Left renal pelvis (tissue), 4 donors: ENCODE results near the gene SLC27A2. TPM values are rescaled to one million over a fixed set of nuclear protein-coding genes. Genes with fewer than 3 reads are reported as not detected.
"Not testable (repeated sequence)": the region's sequence is repeated elsewhere in the genome, so short reads cannot be mapped to it uniquely, and the experiment has no call there.

ENCODE experiments used
- DNase-seq, 4 donors: peaks; one replicate each; pipeline ENCODE4 v3.0.0-alpha.2; 2013; ENCODE audit warnings: low read depth in 4 of 4, low spot score in 3 of 4
- polyA plus RNA-seq, 4 donors: library from polyadenylated mRNA; unstranded; fragments of 120-200 nt; gene quantifications; one replicate each; pipeline ENCODE4 v1.2.1, GENCODE V29; 2013; ENCODE audit not compliant: insufficient read length in 4 of 4

Gene SLC27A2
- polyA plus RNA-seq = 10 to 100 TPM in 3 of 4 donors, under 1 TPM in 1; 0.79 to 60.5 (median 46.1) TPM

- DNase-seq = no peak
Observed at GRCh38 chr15:50181969-50182218, at the start of gene SLC27A2. Gene SLC27A2 (plus strand): TSS chr15:50182196. CDS start chr15:50182428, 232 bp downstream.

- DNase-seq = not testable (repeated sequence)
Observed at GRCh38 chr15:50132251-50132984, 49.6 kb upstream of the SLC27A2 start.

GRCh38 chr15:50134524-50135024 lies 47.4 kb upstream of the SLC27A2 start:
- no peak for DNase-seq

GRCh38 chr15:50135031-50135551 lies 46.9 kb upstream of the SLC27A2 start:
- DNase-seq = no peak

- no peak for DNase-seq
Observed at GRCh38 chr15:50137330-50137761, 44.6 kb upstream of the SLC27A2 start.

- DNase-seq = no peak
Observed at GRCh38 chr15:50137893-50138292, 44.1 kb upstream of the SLC27A2 start.

- no peak for DNase-seq
Observed at GRCh38 chr15:50138391-50138790, 43.6 kb upstream of the SLC27A2 start.

- peak in 1 of 4 donors; percentile 11 for DNase-seq
Observed at GRCh38 chr15:50140098-50140497, 41.9 kb upstream of the SLC27A2 start.

GRCh38 chr15:50140983-50141382 lies 41.0 kb upstream of the SLC27A2 start:
- no peak for DNase-seq

- no peak for DNase-seq
Observed at GRCh38 chr15:50141856-50142255, 40.1 kb upstream of the SLC27A2 start.

- no peak for DNase-seq
Observed at GRCh38 chr15:50143255-50143860, 38.6 kb upstream of the SLC27A2 start.

GRCh38 chr15:50144341-50145120 lies 37.5 kb upstream of the SLC27A2 start:
- DNase-seq = no peak

- peak; percentile 45 to 71 (median 56) for DNase-seq
Observed at GRCh38 chr15:50145451-50145872, 36.5 kb upstream of the SLC27A2 start.

- DNase-seq = no peak
Observed at GRCh38 chr15:50146632-50147031, 35.4 kb upstream of the SLC27A2 start.

GRCh38 chr15:50148362-50148963 lies 33.5 kb upstream of the SLC27A2 start:
- DNase-seq = peak in 3 of 4 donors; percentile 11 to 24 (median 16)

- no peak for DNase-seq
Observed at GRCh38 chr15:50149090-50149489, 32.9 kb upstream of the SLC27A2 start.

- DNase-seq = no peak
Observed at GRCh38 chr15:50150349-50150748, 31.6 kb upstream of the SLC27A2 start.

- DNase-seq = no peak
Observed at GRCh38 chr15:50150851-50151250, 31.1 kb upstream of the SLC27A2 start.

GRCh38 chr15:50151476-50151875 lies 30.5 kb upstream of the SLC27A2 start:
- DNase-seq = no peak

- not testable (repeated sequence) for DNase-seq
Observed at GRCh38 chr15:50158236-50158635, 23.8 kb upstream of the SLC27A2 start.
